ENCODE results near the gene C16orf78.

Gene C16orf78

GRCh38 chr16:49333259-49333597 is 40.4 kb upstream of the C16orf78 start:
- no peak for TF ChIP-seq CTCF (IDR thresholded peaks at IDR 0.05; ENCODE audit: insufficient read depth, low read depth, low read length, missing control alignments)
- H3K4me3 ChIP-seq (ENCODE audit: low read depth, low read length): no peak overlapping the region
- DNase-seq (ENCODE audit: low read depth): no peak

GRCh38 chr16:49335828-49336227 is 37.8 kb upstream of the C16orf78 start:
- DNase-seq (ENCODE audit: low read depth): no peak
- no peak for TF ChIP-seq CTCF (IDR thresholded peaks at IDR 0.05; ENCODE audit: insufficient read depth, low read depth, low read length, missing control alignments)
- H3K4me3 ChIP-seq (ENCODE audit: low read depth, low read length): no peak overlapping the region

GRCh38 chr16:49336581-49336980 is 37.0 kb upstream of the C16orf78 start:
- TF ChIP-seq CTCF (IDR thresholded peaks at IDR 0.05; ENCODE audit: insufficient read depth, low read depth, low read length, missing control alignments): no peak
- DNase-seq (ENCODE audit: low read depth): no peak
- H3K4me3 ChIP-seq (ENCODE audit: low read depth, low read length): no peak overlapping the region

- TF ChIP-seq CTCF (IDR thresholded peaks at IDR 0.05; ENCODE audit: insufficient read depth, low read depth, low read length, missing control alignments): no peak
- no peak for DNase-seq (ENCODE audit: low read depth)
- no peak overlapping the region for H3K4me3 ChIP-seq (ENCODE audit: low read depth, low read length)
Measured at GRCh38 chr16:49337814-49338350, 35.7 kb upstream of the C16orf78 start.

GRCh38 chr16:49338611-49339265 is 34.9 kb upstream of the C16orf78 start:
- no peak for TF ChIP-seq CTCF (IDR thresholded peaks at IDR 0.05; ENCODE audit: insufficient read depth, low read depth, low read length, missing control alignments)
- no peak overlapping the region for H3K4me3 ChIP-seq (ENCODE audit: low read depth, low read length)
- no peak for DNase-seq (ENCODE audit: low read depth)

GRCh38 chr16:49340466-49340865 is 33.1 kb upstream of the C16orf78 start:
- DNase-seq (ENCODE audit: low read depth): no peak
- no peak for TF ChIP-seq CTCF (IDR thresholded peaks at IDR 0.05; ENCODE audit: insufficient read depth, low read depth, low read length, missing control alignments)
- no peak overlapping the region for H3K4me3 ChIP-seq (ENCODE audit: low read depth, low read length)

- no peak for DNase-seq (ENCODE audit: low read depth)
- H3K4me3 ChIP-seq (ENCODE audit: low read depth, low read length): no peak overlapping the region
- no peak for TF ChIP-seq CTCF (IDR thresholded peaks at IDR 0.05; ENCODE audit: insufficient read depth, low read depth, low read length, missing control alignments)
Measured at GRCh38 chr16:49341706-49342105, 31.9 kb upstream of the C16orf78 start.
